SH-SY5Y (cell line): Measurements from ENCODE around the gene NPHP4.

Source experiments
- GATA2 ChIP-seq: IDR thresholded peaks from 2 replicates; pipeline ENCODE4 v1.6.1; 2011; ENCODE audit warnings: mild to moderate bottlenecking, low read depth, low read length
- GATA3 ChIP-seq: IDR thresholded peaks from 2 replicates; pipeline ENCODE4 v1.6.1; 2011; ENCODE audit warnings: low read depth, mild to moderate bottlenecking, low read length, moderate library complexity

Gene NPHP4

GRCh38 chr1:5813480-5813879 lies 178.7 kb downstream of the NPHP4 start:
- TF ChIP-seq GATA2 (no peak), GATA3 (no peak)
